ENCODE data around the gene ABL1. TPM values are rescaled to one million over a fixed set of nuclear protein-coding genes. Genes with fewer than 3 reads are reported as not detected.

The ABL1 gene
- total and polyA plus RNA-seq, 10 donors: 9.7 to 76.7 (median 42.2) TPM

- 54 to 79% (median 63%) methylated on average over 2 of the region's 2 CpGs for WGBS, 5 donors
- no peak for DNase-seq
- H3K27ac ChIP-seq: peak overlapping the region in 6 of 8 donors; percentile 37 to 65 (median 56)
- H3K27me3 ChIP-seq (replicated peaks in 1 of 7): no peaks in the 10 kb centered on the region
- TF ChIP-seq POLR2A (IDR thresholded peaks at IDR 0.05) (no peak), CTCF (IDR thresholded peaks at IDR 0.05 in 8 of 11, conservative IDR thresholded peaks at IDR 0.05 in 3 of 11) (no peak), POLR2AphosphoS5 (IDR thresholded peaks at IDR 0.05) (no peak)
- no peak overlapping the region for H3K4me3 ChIP-seq
- H3K4me1 ChIP-seq: peaks cover 0 to 28% (median 21%) of the 10 kb centered on the region in 6 donors
- peaks cover 0 to 8% (median 6%) of the 10 kb centered on the region in 8 donors for H3K9me3 ChIP-seq
- intact Hi-C loops (cut with DNase I; ENCODE audit: low total_unique reads): no loop called here
- no peaks in the 10 kb centered on the region for H3K36me3 ChIP-seq
Measured at GRCh38 chr9:130824079-130824478, 11.0 kb upstream of the ABL1 start.

DNA sequence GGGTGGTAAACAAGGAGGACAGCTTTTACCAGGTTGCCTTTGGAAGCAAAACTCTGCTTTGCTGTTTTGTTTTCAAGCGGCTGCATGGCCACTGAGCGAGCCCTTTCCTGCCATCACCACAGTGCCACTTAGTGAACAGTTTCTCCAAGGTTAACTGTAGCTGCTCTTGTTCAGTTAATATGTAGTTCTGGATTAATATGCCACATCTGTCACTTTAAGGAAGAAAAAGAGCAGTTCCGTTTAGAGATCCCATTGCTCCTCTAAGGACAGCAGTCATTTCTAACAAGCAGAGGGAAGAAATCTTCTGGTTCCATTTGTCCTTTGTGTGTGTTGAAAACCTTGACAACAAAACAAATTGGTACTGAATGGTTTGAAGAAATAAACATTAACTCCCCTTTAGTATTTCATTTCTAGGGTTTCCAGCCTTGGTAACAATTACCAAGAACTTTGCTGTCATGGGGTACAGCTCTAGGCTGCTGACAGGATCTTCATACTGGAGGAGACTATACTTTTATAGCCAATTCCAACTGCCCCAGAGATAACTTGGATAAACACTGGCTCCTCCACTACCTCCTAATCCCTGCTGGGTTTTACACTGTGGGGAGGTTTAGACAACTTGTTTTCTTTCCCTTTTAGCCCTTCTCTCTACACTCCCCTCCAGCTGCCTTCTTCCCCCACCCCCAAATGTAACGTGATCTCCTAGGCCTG is 10.3 kb upstream of the ABL1 start:
- TF ChIP-seq POLR2AphosphoS5 (IDR thresholded peaks at IDR 0.05) (no peak), CTCF (IDR thresholded peaks at IDR 0.05 in 8 of 11, conservative IDR thresholded peaks at IDR 0.05 in 3 of 11) (no peak), POLR2A (IDR thresholded peaks at IDR 0.05) (no peak)
- intact Hi-C loops (cut with DNase I; ENCODE audit: low total_unique reads): no loop called here
- peaks cover 0 to 10% (median 8%) of the 10 kb centered on the region in 8 donors for H3K9me3 ChIP-seq
- H3K27me3 ChIP-seq (replicated peaks in 1 of 7): no peaks in the 10 kb centered on the region
- H3K4me3 ChIP-seq: no peak overlapping the region
- H3K27ac ChIP-seq: peak overlapping the region in 7 of 8 donors; percentile 2 to 65 (median 55)
- no peak for DNase-seq
- 40 to 54% (median 45%) methylated on average over 4 of the region's 4 CpGs for WGBS, 5 donors
- H3K4me1 ChIP-seq: peaks cover 0 to 28% (median 21%) of the 10 kb centered on the region in 6 donors
- no peaks in the 10 kb centered on the region for H3K36me3 ChIP-seq

DNA sequence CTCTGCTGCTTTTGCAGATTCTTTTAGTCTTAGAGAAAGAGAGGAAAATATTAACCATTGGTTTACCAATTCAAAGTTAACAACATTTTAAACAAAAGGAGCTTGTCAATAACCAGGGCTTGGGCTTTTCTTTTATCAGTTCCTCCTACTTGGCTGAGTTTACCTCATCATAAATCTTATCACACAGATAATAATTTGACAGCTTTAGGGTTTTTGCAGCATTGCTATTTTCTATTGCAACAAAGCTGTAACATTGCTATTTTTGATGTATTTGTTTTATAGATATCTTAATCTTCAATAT is 9.8 kb upstream of the ABL1 start:
- intact Hi-C loops (cut with DNase I; ENCODE audit: low total_unique reads): no loop called here
- Histone ChIP-seq H3K9me3 (peaks cover 0 to 10% (median 8%) of the 10 kb centered on the region in 8 donors), H3K27ac (peak overlapping the region in 5 of 8 donors; percentile 37 to 65 (median 58)), H3K27me3 (replicated peaks in 1 of 7) (no peaks in the 10 kb centered on the region), H3K4me3 (no peak overlapping the region), H3K4me1 (peaks cover 0 to 28% (median 21%) of the 10 kb centered on the region in 6 donors), H3K36me3 (no peaks in the 10 kb centered on the region)
- DNase-seq: no peak
- TF ChIP-seq CTCF (IDR thresholded peaks at IDR 0.05 in 8 of 11, conservative IDR thresholded peaks at IDR 0.05 in 3 of 11) (no peak), POLR2AphosphoS5 (IDR thresholded peaks at IDR 0.05) (no peak), POLR2A (IDR thresholded peaks at IDR 0.05) (no peak)

- Histone ChIP-seq H3K27ac (peak overlapping the region in 3 of 8 donors; percentile 10 to 21 (median 10)), H3K4me3 (no peak overlapping the region), H3K4me1 (peaks cover 0 to 28% (median 21%) of the 10 kb centered on the region in 6 donors), H3K36me3 (no peaks in the 10 kb centered on the region), H3K9me3 (peaks cover 0 to 10% (median 8%) of the 10 kb centered on the region in 8 donors), H3K27me3 (replicated peaks in 1 of 7) (no peaks in the 10 kb centered on the region)
- WGBS, 5 donors: 87 to 94% (median 90%) methylated on average over 5 of the region's 5 CpGs
- DNase-seq: no peak
- no peak for TF ChIP-seq CTCF (IDR thresholded peaks at IDR 0.05 in 8 of 11, conservative IDR thresholded peaks at IDR 0.05 in 3 of 11)
- TF ChIP-seq POLR2A (IDR thresholded peaks at IDR 0.05): no peak
- TF ChIP-seq POLR2AphosphoS5 (IDR thresholded peaks at IDR 0.05): no peak
- intact Hi-C loops (cut with DNase I; ENCODE audit: low total_unique reads): no loop called here
Measured at GRCh38 chr9:130825809-130826208, 9.2 kb upstream of the ABL1 start.
